ENCODE measurements around the gene LIN28B. TPM values are rescaled to one million over a fixed set of nuclear protein-coding genes. Genes with fewer than 3 reads are reported as not detected.
"Not testable (repeated sequence)": the region's sequence is repeated elsewhere in the genome, so short reads cannot be mapped to it uniquely, and the experiment has no call there.

Gene LIN28B
- total RNA-seq, 4 donors from 2014 or later: not detected

DNA sequence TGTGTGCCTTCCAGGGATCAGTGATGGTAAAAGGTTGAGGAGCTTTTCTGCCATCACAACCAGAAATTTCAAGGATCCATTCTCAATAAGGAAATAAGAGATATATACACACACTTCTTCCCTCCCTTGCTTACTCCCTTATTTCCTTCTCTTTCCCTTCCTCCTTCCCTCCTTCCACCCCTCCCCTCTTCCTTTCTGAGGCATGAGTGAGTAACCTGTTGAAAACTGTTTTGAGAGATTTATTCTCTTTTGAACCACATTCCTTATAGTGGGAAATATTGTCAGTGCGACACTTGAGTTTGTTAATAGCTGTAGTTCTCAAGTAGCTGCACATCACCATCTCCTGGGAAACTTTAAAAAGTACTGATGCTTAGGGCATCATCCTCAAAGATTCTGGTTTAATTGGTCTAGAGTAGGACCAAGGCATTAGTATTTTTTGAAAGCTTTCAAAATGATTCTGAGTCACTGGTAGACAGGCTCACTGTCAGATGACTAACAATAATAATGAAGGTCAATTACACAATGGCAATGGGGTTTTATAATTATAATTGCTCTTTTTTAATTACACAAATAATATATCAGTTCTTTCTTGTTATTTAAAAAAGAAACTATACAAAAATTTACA, 113.0 kb downstream of the LIN28B start:
- Histone ChIP-seq H3K4me3 (no peak overlapping the region), H3K27ac (no peak overlapping the region), H3K27me3 (peaks cover 10% of the 10 kb centered on the region), H3K9me3 (no peaks in the 10 kb centered on the region), H3K36me3 (no peaks in the 10 kb centered on the region), H3K4me1 (no peaks in the 10 kb centered on the region)
- DNase-seq: no peak
- 90 to 91% methylated on average over 1 of the region's 1 CpG for WGBS, 2 donors (ENCODE audit: low coverage in 1 of 2)
- in situ Hi-C loops (cut with MboI; ENCODE audit: low pct_ligation_motif_present in 1 of 4, low pct_unique_long_range_greater_than_20kb in 1 of 4, low sequenced_read_pairs in 3 of 4) (loop anchor here in 2 of 4 donors (10.0 to 25.0 kb wide), 2 partner anchors 75 to 283 kb away; no protein-coding TSS in a partner anchor), intact Hi-C loops (cut with DNase I; ENCODE audit: low total_unique reads) (loop anchor here (10.0 kb wide), 1 partner anchor 75 kb away; no protein-coding TSS in a partner anchor)
- no peak for TF ChIP-seq EP300 (IDR thresholded peaks at IDR 0.05; ENCODE audit: low read depth)
- TF ChIP-seq, protein P1, sequence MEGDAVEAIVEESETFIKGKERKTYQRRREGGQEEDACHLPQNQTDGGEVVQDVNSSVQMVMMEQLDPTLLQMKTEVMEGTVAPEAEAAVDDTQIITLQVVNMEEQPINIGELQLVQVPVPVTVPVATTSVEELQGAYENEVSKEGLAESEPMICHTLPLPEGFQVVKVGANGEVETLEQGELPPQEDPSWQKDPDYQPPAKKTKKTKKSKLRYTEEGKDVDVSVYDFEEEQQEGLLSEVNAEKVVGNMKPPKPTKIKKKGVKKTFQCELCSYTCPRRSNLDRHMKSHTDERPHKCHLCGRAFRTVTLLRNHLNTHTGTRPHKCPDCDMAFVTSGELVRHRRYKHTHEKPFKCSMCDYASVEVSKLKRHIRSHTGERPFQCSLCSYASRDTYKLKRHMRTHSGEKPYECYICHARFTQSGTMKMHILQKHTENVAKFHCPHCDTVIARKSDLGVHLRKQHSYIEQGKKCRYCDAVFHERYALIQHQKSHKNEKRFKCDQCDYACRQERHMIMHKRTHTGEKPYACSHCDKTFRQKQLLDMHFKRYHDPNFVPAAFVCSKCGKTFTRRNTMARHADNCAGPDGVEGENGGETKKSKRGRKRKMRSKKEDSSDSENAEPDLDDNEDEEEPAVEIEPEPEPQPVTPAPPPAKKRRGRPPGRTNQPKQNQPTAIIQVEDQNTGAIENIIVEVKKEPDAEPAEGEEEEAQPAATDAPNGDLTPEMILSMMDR (IDR thresholded peaks at IDR 0.05): no peak
- TF ChIP-seq POLR2AphosphoS5 (IDR thresholded peaks at IDR 0.05): no peak
- TF ChIP-seq POLR2A (IDR thresholded peaks at IDR 0.05): no peak

DNA sequence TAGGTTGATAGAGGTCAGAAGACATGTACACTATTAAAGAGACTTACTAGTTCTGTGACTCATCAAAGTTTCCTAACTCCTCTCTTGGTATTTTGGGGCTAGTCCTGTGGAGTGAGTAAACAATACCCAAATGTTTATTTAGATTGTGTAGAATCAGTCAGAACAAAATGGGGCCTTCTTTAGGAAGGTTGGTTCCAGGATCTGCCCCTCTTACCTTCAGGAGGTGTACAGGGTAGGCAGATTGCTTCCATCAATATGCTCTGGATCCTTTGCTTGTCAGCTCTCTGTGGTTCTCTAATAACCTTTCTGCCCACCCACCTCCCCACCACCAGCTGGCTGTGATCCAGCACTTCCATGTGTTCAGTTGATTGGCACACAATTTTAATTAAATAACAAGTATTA, 115.9 kb downstream of the LIN28B start:
- Histone ChIP-seq H3K27ac (no peak overlapping the region), H3K27me3 (peaks cover 11% of the 10 kb centered on the region), H3K9me3 (no peaks in the 10 kb centered on the region), H3K36me3 (no peaks in the 10 kb centered on the region), H3K4me1 (peaks cover 0 to 9% (median 0%) of the 10 kb centered on the region in 4 donors), H3K4me3 (no peak overlapping the region)
- TF ChIP-seq EP300 (IDR thresholded peaks at IDR 0.05; ENCODE audit: low read depth) (no peak), POLR2AphosphoS5 (IDR thresholded peaks at IDR 0.05) (no peak), POLR2A (IDR thresholded peaks at IDR 0.05) (no peak)
- TF ChIP-seq, protein P1 (IDR thresholded peaks at IDR 0.05): no peak
- in situ Hi-C loops (cut with MboI; ENCODE audit: low pct_ligation_motif_present in 1 of 4, low pct_unique_long_range_greater_than_20kb in 1 of 4, low sequenced_read_pairs in 3 of 4) (loop anchor here in 2 of 4 donors (10.0 to 25.0 kb wide), 2 partner anchors 78 to 285 kb away; no protein-coding TSS in a partner anchor), intact Hi-C loops (cut with DNase I; ENCODE audit: low total_unique reads) (loop anchor here (10.0 kb wide), 1 partner anchor 78 kb away; no protein-coding TSS in a partner anchor)
- no peak for DNase-seq

DNA sequence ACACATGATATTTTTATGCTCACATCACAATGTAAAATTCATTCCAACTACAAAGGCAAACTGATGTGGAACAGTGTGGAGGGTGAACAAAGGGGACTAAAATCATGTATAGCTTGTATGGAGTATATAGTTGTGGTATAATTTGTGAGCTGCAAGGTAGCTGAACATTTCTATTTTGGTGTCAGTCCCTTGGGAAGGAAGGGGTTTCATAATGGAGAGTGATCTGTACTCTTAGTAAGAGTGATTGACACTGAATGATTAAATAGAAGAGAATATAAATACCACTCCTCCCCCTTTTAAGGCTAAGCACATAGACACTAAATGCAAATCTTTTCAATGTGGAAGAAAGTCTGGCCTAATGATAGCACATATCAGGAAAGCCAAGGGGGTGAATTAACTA, 118.3 kb downstream of the LIN28B start:
- in situ Hi-C loops (cut with MboI; ENCODE audit: low pct_ligation_motif_present in 1 of 4, low pct_unique_long_range_greater_than_20kb in 1 of 4, low sequenced_read_pairs in 3 of 4): loop anchor here in 1 of 4 donors (10.0 kb wide), 1 partner anchor 80 kb away; no protein-coding TSS in a partner anchor
- intact Hi-C loops (cut with DNase I; ENCODE audit: low total_unique reads): loop anchor here (10.0 kb wide), 1 partner anchor 80 kb away; no protein-coding TSS in a partner anchor
- H3K4me3 ChIP-seq: no peak overlapping the region
- peaks cover 0 to 13% (median 0%) of the 10 kb centered on the region in 4 donors for H3K4me1 ChIP-seq
- H3K27ac ChIP-seq: no peak overlapping the region
- no peaks in the 10 kb centered on the region for H3K36me3 ChIP-seq
- no peak for DNase-seq
- peaks cover 4% of the 10 kb centered on the region for H3K27me3 ChIP-seq
- H3K9me3 ChIP-seq: no peaks in the 10 kb centered on the region
- TF ChIP-seq POLR2AphosphoS5 (IDR thresholded peaks at IDR 0.05) (no peak), EP300 (IDR thresholded peaks at IDR 0.05; ENCODE audit: low read depth) (no peak), POLR2A (IDR thresholded peaks at IDR 0.05) (no peak)
- TF ChIP-seq, protein P1 (IDR thresholded peaks at IDR 0.05): no peak

DNA sequence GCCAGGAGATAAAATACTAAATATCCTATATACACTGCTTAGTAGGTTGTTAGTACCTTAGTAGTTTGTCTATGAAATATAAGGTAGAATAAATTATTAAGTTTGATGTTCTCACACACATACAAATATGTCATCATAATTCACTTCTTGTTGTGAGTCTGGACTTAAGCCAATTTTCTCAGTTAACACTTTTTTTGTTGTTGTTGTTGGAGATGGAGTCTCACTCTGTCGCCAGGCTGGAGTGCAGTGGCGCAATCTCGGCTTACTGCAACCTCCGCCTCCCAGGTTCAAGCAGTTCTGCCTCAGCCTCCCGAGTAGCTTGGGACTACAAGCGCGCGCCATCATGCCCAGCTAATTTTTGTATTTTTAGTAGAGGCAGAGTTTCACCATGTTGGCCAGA, 119.5 kb downstream of the LIN28B start:
- peaks cover 0 to 13% (median 0%) of the 10 kb centered on the region in 4 donors for H3K4me1 ChIP-seq
- not testable (repeated sequence) for H3K36me3 ChIP-seq, DNase-seq, H3K9me3 ChIP-seq, H3K27me3 ChIP-seq, H3K27ac ChIP-seq, H3K4me3 ChIP-seq
- in situ Hi-C loops (cut with MboI; ENCODE audit: low pct_ligation_motif_present in 1 of 4, low pct_unique_long_range_greater_than_20kb in 1 of 4, low sequenced_read_pairs in 3 of 4) (loop anchor here in 1 of 4 donors (10.0 kb wide), 1 partner anchor 82 kb away; no protein-coding TSS in a partner anchor), intact Hi-C loops (cut with DNase I; ENCODE audit: low total_unique reads) (loop anchor here (10.0 kb wide), 1 partner anchor 82 kb away; no protein-coding TSS in a partner anchor)
- WGBS, 2 donors (ENCODE audit: low coverage in 1 of 2): 90 to 93% methylated on average over 2 to 8 of the region's 8 CpGs
